Endodermal cell (in vitro differentiated cells): ENCODE data around the gene DCUN1D3. TPM values are rescaled to one million over a fixed set of nuclear protein-coding genes. Genes with fewer than 3 reads are reported as not detected.

ENCODE experiments used
- DNase-seq: peaks from one replicate; pipeline ENCODE4 v3.0.0-alpha.2; 2017
- H3K27ac ChIP-seq: 2 replicates; pipeline ENCODE4 v1.5.1; 2013; ENCODE audit warnings: mild to moderate bottlenecking, low read depth, low read length, moderate library complexity
- H3K27me3 ChIP-seq: 2 replicates; pipeline ENCODE4 v1.6.1; 2013; ENCODE audit warnings: mild to moderate bottlenecking, low read length, moderate library complexity; ENCODE audit not compliant: insufficient read depth, control insufficient read depth, poor library complexity, severe bottlenecking
- H3K36me3 ChIP-seq: 2 replicates; pipeline ENCODE4 v1.7.0; 2013; ENCODE audit warnings: mild to moderate bottlenecking, low read length, moderate library complexity; ENCODE audit not compliant: control insufficient read depth, insufficient read depth
- H3K4me1 ChIP-seq: one replicate; pipeline ENCODE4 v1.7.0; 2013; ENCODE audit warnings: low read length; ENCODE audit not compliant: control insufficient read depth, insufficient read depth
- H3K4me3 ChIP-seq: 2 replicates; pipeline ENCODE4 v1.5.1; 2013; ENCODE audit warnings: mild to moderate bottlenecking, low read length, moderate library complexity
- H3K9ac ChIP-seq: 2 replicates; pipeline ENCODE4 v1.6.1; 2013; ENCODE audit warnings: mild to moderate bottlenecking, low read length, moderate library complexity; ENCODE audit not compliant: poor library complexity, severe bottlenecking; ENCODE audit errors: extremely low read depth
- H3K9me3 ChIP-seq: 2 replicates; pipeline ENCODE4 v1.6.1; 2013; ENCODE audit warnings: mild to moderate bottlenecking, low read length, moderate library complexity; ENCODE audit not compliant: control insufficient read depth
- H3K27ac Mint-ChIP-seq: 2 replicates; pipeline ENCODE4 v1.8.0; 2020; ENCODE audit warnings: mixed read lengths
- H3K27me3 Mint-ChIP-seq: 2 replicates; pipeline ENCODE4 v1.8.0; 2021; ENCODE audit warnings: mild to moderate bottlenecking, mixed read lengths; ENCODE audit not compliant: insufficient read depth
- H3K36me3 Mint-ChIP-seq: 2 replicates; pipeline ENCODE4 v1.8.0; 2020; ENCODE audit warnings: low read depth, mixed read lengths
- H3K4me1 Mint-ChIP-seq: 2 replicates; pipeline ENCODE4 v1.8.0; 2020; ENCODE audit warnings: mixed read lengths
- H3K4me3 Mint-ChIP-seq: 2 replicates; pipeline ENCODE4 v1.8.0; 2020; ENCODE audit warnings: mild to moderate bottlenecking, moderate library complexity, mixed read lengths
- H3K9me3 Mint-ChIP-seq: 2 replicates; pipeline ENCODE4 v1.8.0; 2020; ENCODE audit warnings: mild to moderate bottlenecking, mixed read lengths
- WGBS, 2 experiments: methylation state at CpG; one replicate each; pipeline versions ENCODE4 v1.1.5 to v1.1.7; 2013; ENCODE audit warnings: missing lambda C conversion rate in 2 of 2, mixed read lengths in 1 of 2; ENCODE audit not compliant: insufficient coverage in 1 of 2, insufficient read length in 1 of 2; 5-methylcytosine and 5-hydroxymethylcytosine counted together
- total RNA-seq, 2 donors: library from RNA; stranded (reverse); fragmentation: NEBNext Ultra II Directional in 1 of 2; extraction: Animal tissue kit (Norgen Biotek cat#: 25700) in 1 of 2; gene quantifications; 2 replicates in 1 of 2; 3 replicates in 1 of 2; pipeline ENCODE4 v1.2.1, GENCODE V29; 2021
- TF ChIP-seq, protein P1 (sequence below): fragments of 200-600 bp; sonication (generic); conservative IDR thresholded peaks from 2 replicates; pipeline ENCODE4 v1.5.0; 2021; ENCODE audit warnings: antibody characterized with exemption, mild to moderate bottlenecking

Gene DCUN1D3
- total RNA-seq, 2 donors from 2014 or later, result 21.3 to 22.7 TPM

- Mint-ChIP-seq H3K4me1 (peaks cover 15% of the 10 kb centered on the region), H3K27ac (no peak overlapping the region), H3K4me3 (no peak overlapping the region), H3K9me3 (no peaks in the 10 kb centered on the region), H3K36me3 (peaks cover 3% of the 10 kb centered on the region), H3K27me3 (no peaks in the 10 kb centered on the region)
- Histone ChIP-seq H3K9ac (no peak overlapping the region), H3K9me3 (no peaks in the 10 kb centered on the region), H3K4me3 (no peak overlapping the region), H3K36me3 (no peaks in the 10 kb centered on the region), H3K27me3 (no peaks in the 10 kb centered on the region), H3K4me1 (no peaks in the 10 kb centered on the region), H3K27ac (no peak overlapping the region)
- WGBS, 2 experiments, result 93% methylated on average over 2 of the region's 3 CpGs; no CpG with 5 or more reads in 1 of the 2 experiments
- no peak for DNase-seq
- TF ChIP-seq, protein P1, sequence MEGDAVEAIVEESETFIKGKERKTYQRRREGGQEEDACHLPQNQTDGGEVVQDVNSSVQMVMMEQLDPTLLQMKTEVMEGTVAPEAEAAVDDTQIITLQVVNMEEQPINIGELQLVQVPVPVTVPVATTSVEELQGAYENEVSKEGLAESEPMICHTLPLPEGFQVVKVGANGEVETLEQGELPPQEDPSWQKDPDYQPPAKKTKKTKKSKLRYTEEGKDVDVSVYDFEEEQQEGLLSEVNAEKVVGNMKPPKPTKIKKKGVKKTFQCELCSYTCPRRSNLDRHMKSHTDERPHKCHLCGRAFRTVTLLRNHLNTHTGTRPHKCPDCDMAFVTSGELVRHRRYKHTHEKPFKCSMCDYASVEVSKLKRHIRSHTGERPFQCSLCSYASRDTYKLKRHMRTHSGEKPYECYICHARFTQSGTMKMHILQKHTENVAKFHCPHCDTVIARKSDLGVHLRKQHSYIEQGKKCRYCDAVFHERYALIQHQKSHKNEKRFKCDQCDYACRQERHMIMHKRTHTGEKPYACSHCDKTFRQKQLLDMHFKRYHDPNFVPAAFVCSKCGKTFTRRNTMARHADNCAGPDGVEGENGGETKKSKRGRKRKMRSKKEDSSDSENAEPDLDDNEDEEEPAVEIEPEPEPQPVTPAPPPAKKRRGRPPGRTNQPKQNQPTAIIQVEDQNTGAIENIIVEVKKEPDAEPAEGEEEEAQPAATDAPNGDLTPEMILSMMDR, result no peak
Observed at GRCh38 chr16:20904507-20905081, 4.4 kb upstream of the DCUN1D3 start.

DNA sequence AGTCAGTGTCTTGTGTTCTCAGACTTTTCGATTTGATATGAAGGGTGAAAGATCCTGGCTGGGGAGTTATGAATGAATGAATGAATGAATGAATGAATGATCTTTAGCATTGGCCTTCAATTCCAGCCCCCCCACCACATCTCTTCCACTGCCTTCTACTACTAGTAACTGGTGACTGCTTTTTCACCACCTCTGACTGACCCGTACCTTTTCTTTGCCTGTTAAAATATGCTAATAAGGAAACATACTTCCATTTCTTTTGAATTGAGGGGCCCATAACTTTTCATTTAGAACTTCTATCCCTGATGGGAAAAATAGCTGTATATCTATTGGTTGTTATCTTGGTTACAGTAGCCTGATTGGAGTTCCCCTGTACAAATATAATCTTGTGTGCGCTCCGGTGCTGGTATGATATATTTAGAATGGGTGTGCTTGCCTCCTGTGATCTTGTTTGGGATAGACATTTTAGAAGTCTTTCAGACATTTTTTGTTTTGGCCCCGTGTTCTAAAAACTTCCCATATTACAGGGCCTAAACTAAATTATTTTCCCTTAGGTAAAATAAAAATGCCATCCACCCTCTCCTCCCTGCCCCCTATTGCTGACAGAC, 3.8 kb upstream of the DCUN1D3 start:
- Histone ChIP-seq H3K4me3 (no peak overlapping the region), H3K27ac (no peak overlapping the region), H3K9me3 (no peaks in the 10 kb centered on the region), H3K4me1 (no peaks in the 10 kb centered on the region), H3K9ac (no peak overlapping the region), H3K27me3 (no peaks in the 10 kb centered on the region), H3K36me3 (no peaks in the 10 kb centered on the region)
- Mint-ChIP-seq H3K27me3 (no peaks in the 10 kb centered on the region), H3K36me3 (peaks cover 3% of the 10 kb centered on the region), H3K4me3 (no peak overlapping the region), H3K27ac (no peak overlapping the region), H3K9me3 (no peaks in the 10 kb centered on the region), H3K4me1 (peaks cover 19% of the 10 kb centered on the region)
- DNase-seq, result no peak
- TF ChIP-seq, protein P1, result no peak
- 70 to 100% methylated on average over 1 to 4 of the region's 5 CpGs for WGBS, 2 experiments

- Mint-ChIP-seq H3K9me3 (no peaks in the 10 kb centered on the region), H3K27ac (no peak overlapping the region), H3K4me1 (peaks cover 26% of the 10 kb centered on the region), H3K27me3 (no peaks in the 10 kb centered on the region), H3K4me3 (no peak overlapping the region), H3K36me3 (peaks cover 3% of the 10 kb centered on the region)
- no peak overlapping the region for H3K4me3 ChIP-seq
- H3K36me3 ChIP-seq, result no peaks in the 10 kb centered on the region
- no peak for DNase-seq
- no peak overlapping the region for H3K9ac ChIP-seq
- 94 to 95% methylated on average over 5 of the region's 5 CpGs for WGBS, 2 experiments
- no peak overlapping the region for H3K27ac ChIP-seq
- H3K27me3 ChIP-seq, result no peaks in the 10 kb centered on the region
- TF ChIP-seq, protein P1, result no peak
- no peaks in the 10 kb centered on the region for H3K9me3 ChIP-seq
- peaks cover 3% of the 10 kb centered on the region for H3K4me1 ChIP-seq
Observed at GRCh38 chr16:20903116-20903898, 3.1 kb upstream of the DCUN1D3 start.
